HuH-7 (cell line): Measurements from ENCODE around the gene PIK3C2A.

Source experiments
- DNase-seq: peaks from one replicate; pipeline ENCODE4 v3.0.0; 2011; ENCODE audit warnings: low spot score

The PIK3C2A gene

DNA sequence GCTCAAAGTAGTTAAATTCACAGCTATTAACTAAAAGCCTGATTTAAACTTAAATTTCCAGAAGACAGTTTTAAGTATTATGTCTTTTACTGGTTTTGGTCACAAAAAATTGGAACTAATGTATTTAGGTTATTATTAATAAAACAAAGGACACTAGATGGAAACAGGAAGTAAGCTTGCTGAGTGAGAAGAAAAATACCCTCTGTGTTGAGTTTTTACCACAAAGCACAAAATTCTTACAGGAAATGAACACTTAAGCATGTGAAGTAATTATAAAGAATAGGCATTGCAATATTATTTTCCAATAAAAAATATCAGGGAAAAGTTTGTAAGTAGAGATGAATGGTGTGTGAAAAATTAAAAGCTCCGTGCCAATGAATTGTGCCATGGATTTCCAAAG lies 46.3 kb downstream of the PIK3C2A start:
- no peak for DNase-seq

DNA sequence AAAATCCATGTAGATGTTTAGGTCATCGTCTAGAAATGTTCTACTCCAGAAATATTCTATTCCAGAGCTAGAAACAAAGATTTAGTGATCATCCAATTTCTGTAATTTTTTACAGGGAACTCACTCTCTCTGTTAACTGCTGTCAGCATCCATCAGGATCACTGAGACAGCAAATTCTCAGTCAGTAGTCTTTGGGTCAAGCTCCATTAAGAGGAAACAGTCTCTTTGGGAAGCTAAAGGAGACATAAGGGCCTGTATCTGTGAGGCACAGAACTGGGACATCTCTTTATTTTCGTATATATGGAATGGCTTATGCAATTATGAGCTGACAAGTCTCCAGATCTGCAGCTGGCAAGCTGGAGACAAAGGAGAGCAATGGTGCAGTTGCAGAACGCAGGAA lies 48.3 kb downstream of the PIK3C2A start:
- no peak for DNase-seq
